ENCODE measurements around the gene MAB21L3.

The MAB21L3 gene

GRCh38 chr1:116150368-116150767, 39.2 kb downstream of the MAB21L3 start:
- TF ChIP-seq CTCF (IDR thresholded peaks at IDR 0.05; ENCODE audit: low read depth, low read length): no peak
- DNase-seq (ENCODE audit: extremely low read depth, low read depth): no peak

- peak; percentile 54 for TF ChIP-seq CTCF (IDR thresholded peaks at IDR 0.05; ENCODE audit: low read depth, low read length)
- DNase-seq (ENCODE audit: extremely low read depth, low read depth): peak; percentile 28
Observed at GRCh38 chr1:116151739-116152576, 40.8 kb downstream of the MAB21L3 start.

DNA sequence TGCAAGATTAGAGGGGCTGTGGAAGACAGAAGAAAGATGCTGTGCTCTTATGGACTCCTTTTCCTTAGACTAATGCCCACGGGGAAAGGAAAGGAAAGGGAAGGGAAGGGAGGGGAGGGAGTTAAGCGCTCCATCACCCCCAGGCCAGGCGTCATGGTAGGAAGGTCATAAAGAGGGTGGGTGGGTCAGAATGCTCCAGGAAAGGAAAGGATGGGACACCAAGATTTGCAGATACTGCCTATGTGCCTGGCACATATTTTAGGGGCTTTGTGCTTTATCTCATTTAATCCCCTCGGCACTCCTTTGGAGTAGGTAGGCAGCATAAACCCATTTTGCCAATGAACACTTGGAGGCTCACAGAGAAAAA, 41.4 kb downstream of the MAB21L3 start:
- TF ChIP-seq CTCF (IDR thresholded peaks at IDR 0.05; ENCODE audit: low read depth, low read length): no peak
- no peak for DNase-seq (ENCODE audit: extremely low read depth, low read depth)

GRCh38 chr1:116152950-116153691, 41.9 kb downstream of the MAB21L3 start:
- DNase-seq (ENCODE audit: extremely low read depth, low read depth): no peak
- no peak for TF ChIP-seq CTCF (IDR thresholded peaks at IDR 0.05; ENCODE audit: low read depth, low read length)

DNA sequence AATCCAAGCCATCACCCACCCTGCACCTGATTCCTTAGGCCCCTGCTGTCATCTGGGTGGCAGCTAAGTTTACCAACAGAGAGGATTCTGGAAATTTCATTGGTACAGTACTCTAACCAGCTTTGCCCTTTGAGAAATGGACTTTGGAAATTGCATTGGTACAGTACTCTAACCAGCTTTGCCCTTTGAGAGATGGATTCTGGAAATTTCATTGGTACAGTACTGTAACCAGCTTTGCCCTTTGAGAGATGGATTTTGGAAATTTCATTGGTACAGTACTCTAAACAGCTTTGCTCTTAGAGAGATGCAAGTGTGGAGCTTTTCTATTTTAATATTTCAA, 42.5 kb downstream of the MAB21L3 start:
- no peak for TF ChIP-seq CTCF (IDR thresholded peaks at IDR 0.05; ENCODE audit: low read depth, low read length)
- no peak for DNase-seq (ENCODE audit: extremely low read depth, low read depth)

DNA sequence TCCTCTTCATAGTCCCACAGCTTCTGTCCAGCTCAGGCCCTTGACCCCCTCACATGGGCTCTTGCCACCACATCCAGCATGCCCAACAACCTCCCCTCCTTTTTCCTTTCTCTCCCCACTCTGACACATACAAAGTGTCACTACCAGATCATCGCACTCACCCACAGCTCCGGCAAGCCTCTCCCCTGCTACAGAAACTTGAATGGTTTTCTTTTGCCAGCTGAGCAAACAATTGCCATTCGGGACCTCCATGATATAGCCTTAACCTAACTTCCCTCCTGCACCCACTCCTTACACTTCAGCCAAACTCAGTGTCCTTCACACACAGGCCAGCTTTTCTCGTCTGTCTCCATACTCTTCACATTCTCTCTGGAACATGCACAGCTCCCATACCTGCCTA, 43.3 kb downstream of the MAB21L3 start:
- no peak for DNase-seq (ENCODE audit: extremely low read depth, low read depth)
- no peak for TF ChIP-seq CTCF (IDR thresholded peaks at IDR 0.05; ENCODE audit: low read depth, low read length)

DNA sequence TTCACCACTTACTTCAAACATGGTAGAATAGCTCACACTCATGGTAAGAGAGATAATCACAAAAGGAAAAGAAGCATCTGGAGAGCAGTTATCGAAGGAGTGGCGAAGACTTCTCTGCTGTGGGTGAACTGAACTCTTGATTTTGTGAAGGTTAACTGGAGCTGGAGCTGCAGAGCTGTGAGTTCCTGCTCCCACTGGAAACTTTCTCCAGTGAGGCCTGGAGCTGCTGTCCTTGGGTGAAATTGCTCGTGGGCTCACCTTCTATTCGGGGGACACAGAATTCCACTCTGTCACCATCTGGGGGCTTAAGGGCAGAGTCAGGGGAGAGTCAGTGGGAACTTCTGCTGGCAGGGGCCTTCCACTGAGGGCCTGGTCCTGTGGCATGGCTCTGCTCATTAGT, 45.9 kb downstream of the MAB21L3 start:
- no peak for DNase-seq (ENCODE audit: extremely low read depth, low read depth)
- TF ChIP-seq CTCF (IDR thresholded peaks at IDR 0.05; ENCODE audit: low read depth, low read length): no peak
